Calu3 (cell line): ENCODE results near the gene IFITM1. TPM values are rescaled to one million over a fixed set of nuclear protein-coding genes. Genes with fewer than 3 reads are reported as not detected.
"Not testable (repeated sequence)": the region's sequence is repeated elsewhere in the genome, so short reads cannot be mapped to it uniquely, and the experiment has no call there.

Experiments used
- BruUV-seq: library from RNA; stranded (reverse); fragments of 400-500 nt; replicated peaks from 2 replicates; lab custom pipeline; 2021; lab: Mats Ljungman, UMichigan
- CTCF ChIA-PET: fragments of 300-600 bp; sonication (Branson Sonifier 250); formaldehyde crosslinking; loops from one replicate; lab custom pipeline; 2022; ENCODE audit warnings: antibody characterized with exemption; lab: Charles Lee
- DNase-seq: peaks from one replicate; pipeline ENCODE4 v3.0.0; 2022
- H3K27ac Mint-ChIP-seq: one replicate; pipeline ENCODE4 v1.8.0; 2022; ENCODE audit warnings: mixed read lengths; ENCODE audit not compliant: unreplicated experiment
- H3K27me3 Mint-ChIP-seq: one replicate; pipeline ENCODE4 v1.8.0; 2022; ENCODE audit warnings: mixed read lengths; ENCODE audit not compliant: unreplicated experiment
- H3K36me3 Mint-ChIP-seq: one replicate; pipeline ENCODE4 v1.8.0; 2022; ENCODE audit warnings: mild to moderate bottlenecking, moderate library complexity, mixed read lengths; ENCODE audit not compliant: insufficient read depth, unreplicated experiment
- H3K4me1 Mint-ChIP-seq: one replicate; pipeline ENCODE4 v1.8.0; 2022; ENCODE audit warnings: mild to moderate bottlenecking, low read depth, mixed read lengths; ENCODE audit not compliant: unreplicated experiment
- H3K4me3 Mint-ChIP-seq: one replicate; pipeline ENCODE4 v1.8.0; 2022; ENCODE audit warnings: mild to moderate bottlenecking, low read depth, moderate library complexity, mixed read lengths; ENCODE audit not compliant: unreplicated experiment
- H3K9me3 Mint-ChIP-seq: one replicate; pipeline ENCODE4 v1.8.0; 2022; ENCODE audit warnings: low read depth, mixed read lengths; ENCODE audit not compliant: unreplicated experiment
- intact Hi-C: fragments of 100-400 bp; cut with micrococcal nuclease; formaldehyde crosslinking; loops from one replicate; pipeline ENCODE4 v1.10.0; 2022; ENCODE audit not compliant: unreplicated experiment
- total RNA-seq: library from RNA; stranded (reverse); gene quantifications from 2 replicates; pipeline ENCODE4 v1.2.3, GENCODE V29; 2022
- TF ChIP-seq, protein P1 (sequence below): fragments of 200-600 bp; IDR thresholded peaks from one replicate; pipeline ENCODE4 v1.8.0; 2022; ENCODE audit warnings: antibody characterized with exemption; ENCODE audit not compliant: unreplicated experiment

The IFITM1 gene
- total RNA-seq, 1 experiment from 2014 or later, result 45.6 TPM

DNA sequence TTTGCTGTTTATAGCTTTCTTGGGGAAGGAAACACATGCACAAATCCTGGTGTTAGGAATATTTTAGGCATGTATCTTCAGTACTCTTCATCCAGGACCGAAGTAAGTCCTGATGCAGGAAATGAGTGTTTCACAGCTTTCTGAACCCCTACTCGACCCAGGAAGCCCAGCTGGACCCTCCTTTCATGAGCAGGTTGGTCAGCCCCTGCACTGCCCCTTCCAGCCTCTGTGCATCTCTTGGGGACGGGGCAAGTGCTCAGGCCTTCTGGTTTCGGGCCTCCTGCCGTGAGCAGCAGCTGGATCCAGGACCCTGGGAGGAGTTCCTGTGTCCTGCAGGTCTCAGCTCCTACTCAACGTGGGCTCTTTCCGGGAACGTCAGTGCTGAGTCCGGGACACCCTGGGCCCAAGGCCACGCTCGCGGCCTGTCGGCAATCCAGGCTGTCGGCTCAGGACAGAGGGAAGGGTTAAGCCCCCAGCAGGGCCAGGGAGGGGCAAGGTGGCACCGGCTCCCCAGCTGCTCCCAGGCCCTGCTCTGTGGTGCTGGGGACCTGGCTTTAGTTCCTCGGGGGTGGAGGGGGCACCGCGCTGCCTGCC is 3.8 kb upstream of the IFITM1 start:
- CTCF ChIA-PET, result interaction anchor here (0.7 to 1.0 kb wide), 2 partner anchors 9 kb away, joined by 3 read pairs; no protein-coding TSS in a partner anchor
- Mint-ChIP-seq H3K4me1 (peaks cover 33% of the 10 kb centered on the region), H3K27me3 (peaks cover 59% of the 10 kb centered on the region)
- H3K27ac Mint-ChIP-seq, H3K9me3 Mint-ChIP-seq, H3K36me3 Mint-ChIP-seq, H3K4me3 Mint-ChIP-seq, DNase-seq, BruUV-seq: not testable (repeated sequence)
- intact Hi-C loops, result loop anchor here (10.0 kb wide), 1 partner anchor 45 kb away; no protein-coding TSS in a partner anchor

- CTCF ChIA-PET, H3K4me3 Mint-ChIP-seq, H3K36me3 Mint-ChIP-seq, H3K27ac Mint-ChIP-seq, DNase-seq, H3K9me3 Mint-ChIP-seq, BruUV-seq, intact Hi-C loops: not testable (repeated sequence)
- Mint-ChIP-seq H3K27me3 (peaks cover 61% of the 10 kb centered on the region), H3K4me1 (peaks cover 33% of the 10 kb centered on the region)
These were observed 2.7 kb upstream of the IFITM1 start for GRCh38 chr11:311013-311748.

- Mint-ChIP-seq H3K27ac (no peak overlapping the region), H3K9me3 (no peaks in the 10 kb centered on the region), H3K4me3 (no peak overlapping the region), H3K4me1 (peaks cover 33% of the 10 kb centered on the region), H3K27me3 (peaks cover 72% of the 10 kb centered on the region), H3K36me3 (no peaks in the 10 kb centered on the region)
- TF ChIP-seq, protein P1, sequence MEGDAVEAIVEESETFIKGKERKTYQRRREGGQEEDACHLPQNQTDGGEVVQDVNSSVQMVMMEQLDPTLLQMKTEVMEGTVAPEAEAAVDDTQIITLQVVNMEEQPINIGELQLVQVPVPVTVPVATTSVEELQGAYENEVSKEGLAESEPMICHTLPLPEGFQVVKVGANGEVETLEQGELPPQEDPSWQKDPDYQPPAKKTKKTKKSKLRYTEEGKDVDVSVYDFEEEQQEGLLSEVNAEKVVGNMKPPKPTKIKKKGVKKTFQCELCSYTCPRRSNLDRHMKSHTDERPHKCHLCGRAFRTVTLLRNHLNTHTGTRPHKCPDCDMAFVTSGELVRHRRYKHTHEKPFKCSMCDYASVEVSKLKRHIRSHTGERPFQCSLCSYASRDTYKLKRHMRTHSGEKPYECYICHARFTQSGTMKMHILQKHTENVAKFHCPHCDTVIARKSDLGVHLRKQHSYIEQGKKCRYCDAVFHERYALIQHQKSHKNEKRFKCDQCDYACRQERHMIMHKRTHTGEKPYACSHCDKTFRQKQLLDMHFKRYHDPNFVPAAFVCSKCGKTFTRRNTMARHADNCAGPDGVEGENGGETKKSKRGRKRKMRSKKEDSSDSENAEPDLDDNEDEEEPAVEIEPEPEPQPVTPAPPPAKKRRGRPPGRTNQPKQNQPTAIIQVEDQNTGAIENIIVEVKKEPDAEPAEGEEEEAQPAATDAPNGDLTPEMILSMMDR, result no peak
- CTCF ChIA-PET, result interaction anchor here (0.6 to 0.7 kb wide), 2 partner anchors 44 to 80 kb away, joined by 3 read pairs; no protein-coding TSS in a partner anchor
- intact Hi-C loops, result no loop called here
- BruUV-seq, result no TSS peak
- no peak for DNase-seq
These were observed 1.6 kb upstream of the IFITM1 start for GRCh38 chr11:312092-312816.

DNA sequence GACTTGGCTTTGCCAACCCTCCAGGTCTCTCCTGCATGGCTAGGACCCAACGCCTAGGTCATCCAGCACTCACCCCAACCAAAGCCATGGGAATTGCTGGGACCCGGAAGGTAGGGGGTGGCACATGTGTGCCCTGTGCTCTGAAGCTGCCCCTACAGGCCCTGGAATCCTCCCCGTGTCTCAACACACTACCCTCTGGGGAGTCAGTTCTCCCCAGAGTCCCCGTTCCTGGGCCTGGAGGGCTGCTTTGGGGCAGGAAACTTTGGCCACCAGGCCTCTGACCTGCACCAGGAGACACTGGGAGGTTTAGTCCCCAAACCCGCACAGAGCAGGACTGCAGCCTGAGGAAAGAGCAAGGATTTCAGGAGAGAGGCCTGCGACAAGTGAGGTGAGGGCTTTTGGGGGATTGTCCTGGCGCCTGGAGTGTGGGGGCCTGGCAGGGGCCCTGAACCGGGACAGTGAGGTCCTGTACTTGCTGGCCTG is 495 bp upstream of the IFITM1 start:
- intact Hi-C loops, result no loop called here
- Mint-ChIP-seq H3K27ac (no peak overlapping the region), H3K36me3 (no peaks in the 10 kb centered on the region), H3K9me3 (no peaks in the 10 kb centered on the region), H3K4me1 (peaks cover 27% of the 10 kb centered on the region), H3K4me3 (no peak overlapping the region), H3K27me3 (peaks cover 72% of the 10 kb centered on the region)
- TSS peak; percentile 20 for BruUV-seq
- no peak for DNase-seq
- CTCF ChIA-PET, result interaction anchor here (0.6 kb wide), 1 partner anchor 26 kb away, joined by 3 read pairs; no protein-coding TSS in a partner anchor
- TF ChIP-seq, protein P1, result no peak

DNA sequence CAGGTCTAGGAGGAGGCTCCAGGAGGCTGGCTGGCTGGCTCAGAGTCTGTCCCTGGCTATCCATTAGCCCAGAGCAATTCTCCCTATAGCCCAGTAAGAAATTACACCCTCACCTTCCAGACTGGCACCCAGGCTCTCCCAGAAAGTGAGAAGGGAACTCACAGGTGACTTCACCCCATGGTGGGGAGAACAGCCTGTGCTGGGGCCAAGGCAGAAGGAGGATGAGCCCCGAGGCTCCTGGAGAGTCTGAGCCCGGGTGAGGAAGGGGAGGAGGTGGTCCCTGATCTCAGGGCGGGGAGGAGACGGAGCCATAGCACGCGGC is 675 bp downstream of the IFITM1 start:
- H3K27ac Mint-ChIP-seq, DNase-seq, CTCF ChIA-PET: not testable (repeated sequence)

More for the DNA sequence above, 675 bp downstream of the IFITM1 start:
- H3K4me3 Mint-ChIP-seq, result peak overlapping the region; percentile 66
- H3K9me3 Mint-ChIP-seq, BruUV-seq, intact Hi-C loops, H3K36me3 Mint-ChIP-seq: not testable (repeated sequence)
- peaks cover 18% of the 10 kb centered on the region for H3K4me1 Mint-ChIP-seq
- H3K27me3 Mint-ChIP-seq, result peaks cover 60% of the 10 kb centered on the region
